TTC549 (cell line): ENCODE data around the gene MS4A7.

ENCODE experiments used
- FAIRE-seq: peaks from 2 replicates; lab custom pipeline; 2012; peaks lifted over from hg19 to GRCh38; lab: Jason Lieb, UNC

The MS4A7 gene

DNA sequence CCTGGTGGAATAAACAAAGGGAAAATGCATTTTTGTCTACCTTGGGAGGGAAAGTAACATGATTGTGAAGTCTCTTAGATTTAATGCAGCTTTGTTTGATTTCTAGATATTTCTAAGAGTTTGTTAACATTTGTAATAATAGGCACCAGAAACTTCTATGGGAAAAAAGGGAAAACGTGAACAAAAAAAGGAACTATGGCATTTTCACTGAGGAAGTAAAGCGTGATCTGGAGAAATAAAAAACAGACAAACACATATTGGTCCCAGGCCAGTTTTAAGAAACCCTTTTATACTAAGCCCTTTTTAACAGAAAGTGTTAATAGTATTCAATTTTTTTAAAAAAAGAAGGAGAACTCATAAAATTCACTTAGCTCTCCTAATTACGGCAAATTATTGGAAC is 6.9 kb upstream of the MS4A7 start:
- no peak for FAIRE-seq

DNA sequence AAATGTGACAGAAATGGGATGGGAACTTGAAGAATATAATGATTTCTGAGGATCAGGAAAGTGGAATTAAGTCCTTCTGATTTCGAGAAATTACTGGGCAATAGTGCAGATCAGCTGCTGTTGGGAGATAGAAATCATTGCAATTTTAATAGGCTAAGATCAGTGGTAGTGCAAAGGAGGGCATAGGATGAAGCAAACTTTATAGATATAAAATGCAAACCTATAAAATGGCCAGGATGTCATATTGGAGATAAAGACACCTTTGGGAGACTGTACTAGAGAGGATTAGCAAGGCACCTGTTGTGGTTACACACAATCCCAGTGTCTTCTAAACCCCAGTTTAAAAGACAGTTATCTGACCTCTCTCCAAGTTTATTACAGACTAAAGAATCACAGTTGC is 6.5 kb upstream of the MS4A7 start:
- FAIRE-seq, result no peak

DNA sequence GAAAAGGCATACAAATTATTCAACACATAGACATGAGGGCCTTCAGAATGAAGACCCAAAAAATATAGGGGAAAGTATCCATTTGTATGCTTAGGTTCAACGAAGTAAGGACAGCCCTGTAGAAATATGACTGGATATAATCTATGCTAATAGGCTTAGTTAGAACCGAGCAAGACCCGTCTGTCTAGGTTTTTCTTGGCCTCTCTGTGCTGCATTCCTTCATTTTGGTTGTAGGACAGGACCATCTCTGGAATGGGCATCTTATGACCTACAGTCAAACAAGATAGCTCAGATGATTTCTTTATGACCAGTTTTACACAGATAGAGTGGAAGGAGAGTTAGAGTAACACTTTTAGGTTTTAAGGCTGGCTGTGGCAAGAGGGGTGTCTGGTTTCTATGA is 5.6 kb upstream of the MS4A7 start:
- FAIRE-seq, result no peak

DNA sequence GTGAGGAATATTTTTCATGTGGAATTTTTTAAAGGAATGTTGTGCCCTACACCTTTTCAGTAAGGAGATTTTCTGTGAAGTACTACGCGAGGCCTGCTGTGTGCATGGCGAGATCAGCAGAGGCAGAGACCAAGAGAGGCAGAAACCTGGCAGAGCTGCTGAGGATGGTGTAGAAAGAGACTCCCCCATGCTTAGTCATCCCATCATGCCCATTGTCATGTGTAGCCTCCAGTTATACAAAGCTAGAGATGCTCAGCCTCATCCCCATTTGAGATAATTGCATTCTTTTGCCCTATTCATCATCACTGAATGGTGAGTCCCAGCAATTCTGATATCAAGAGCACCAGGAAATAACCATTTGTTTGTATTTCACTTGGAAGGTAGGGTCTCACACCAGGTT is 3.0 kb upstream of the MS4A7 start:
- FAIRE-seq, result no peak

DNA sequence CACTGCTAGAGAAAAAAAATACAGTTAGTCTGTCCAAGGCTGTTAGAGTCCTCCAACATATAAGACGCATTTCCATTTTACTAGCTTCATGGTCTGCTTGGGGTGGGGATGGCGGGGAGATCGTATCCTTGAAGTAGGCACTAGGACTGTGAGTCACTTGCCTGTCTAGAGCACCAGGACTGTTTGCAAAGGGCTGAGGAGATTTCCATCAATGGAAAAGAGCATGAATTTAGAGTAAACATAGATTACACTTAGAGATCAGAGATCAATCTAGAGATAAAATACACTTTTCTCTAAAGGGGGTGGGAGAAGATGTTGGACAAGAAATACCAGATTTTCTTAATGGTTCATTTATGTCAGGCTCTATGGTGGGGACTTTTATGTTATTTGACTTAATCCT is 1.7 kb upstream of the MS4A7 start:
- no peak for FAIRE-seq

DNA sequence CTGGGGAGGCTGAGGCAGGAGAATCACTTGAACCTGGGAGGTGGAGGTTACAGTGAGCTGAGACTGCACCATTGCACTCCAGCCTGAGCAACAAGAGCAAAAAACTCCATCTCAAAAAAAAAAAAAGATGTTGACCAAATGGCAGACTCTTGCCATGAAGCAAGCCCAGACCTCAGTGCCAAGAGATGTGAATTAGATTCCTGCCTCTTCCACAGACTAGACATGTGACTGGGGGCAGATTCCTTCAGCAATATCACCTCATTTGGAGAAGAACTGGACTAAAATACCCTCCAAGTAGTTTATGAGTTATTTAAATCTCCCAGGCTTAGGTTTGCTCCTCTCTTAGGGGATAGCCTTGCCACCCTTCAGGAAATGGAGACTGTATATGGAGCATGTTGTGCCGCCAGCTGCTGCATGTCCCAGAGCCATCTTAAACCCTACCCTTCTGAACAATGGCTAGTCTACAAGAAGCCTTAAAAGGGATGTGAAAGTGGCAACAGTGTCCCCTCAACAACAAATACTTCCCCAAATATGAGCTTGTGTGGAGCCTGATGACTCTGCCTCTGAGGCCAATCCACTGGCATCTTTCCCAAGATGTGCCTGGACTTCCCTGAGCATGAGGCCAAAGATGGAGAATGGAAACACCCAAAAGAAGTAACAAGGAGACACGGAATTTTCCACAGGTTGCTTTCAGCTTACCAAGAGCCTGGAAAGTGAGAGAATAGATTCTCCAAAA is 763 bp upstream of the MS4A7 start:
- FAIRE-seq, result no peak

DNA sequence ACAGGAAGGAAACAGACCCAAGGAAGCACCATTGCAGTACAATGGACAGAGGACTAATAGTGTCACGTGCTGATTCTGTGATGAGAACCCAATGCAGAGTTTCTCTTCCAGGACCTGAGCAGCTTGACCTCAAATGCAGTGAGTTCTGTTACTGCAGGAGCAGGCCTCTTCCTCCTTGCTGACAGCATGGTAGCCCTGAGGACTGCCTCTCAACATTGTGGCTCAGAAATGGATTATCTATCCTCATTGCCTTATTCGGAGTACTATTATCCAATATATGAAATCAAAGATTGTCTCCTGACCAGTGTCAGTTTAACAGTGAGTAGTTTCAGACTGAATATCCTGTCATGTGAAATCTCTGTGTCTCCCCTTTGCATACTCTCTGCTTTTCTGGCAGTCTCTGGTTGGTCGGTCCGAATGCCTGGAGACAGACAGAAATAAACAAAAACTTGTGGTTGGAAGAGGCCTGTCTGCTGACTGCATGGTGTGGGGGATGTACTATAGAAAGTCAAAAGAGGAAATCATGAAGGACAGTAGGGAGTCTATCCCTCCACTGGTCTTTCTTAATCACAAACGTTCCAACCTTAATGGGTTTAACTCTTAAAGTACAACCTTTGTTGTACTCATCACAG is 11.1 kb downstream of the MS4A7 start:
- no peak for FAIRE-seq

DNA sequence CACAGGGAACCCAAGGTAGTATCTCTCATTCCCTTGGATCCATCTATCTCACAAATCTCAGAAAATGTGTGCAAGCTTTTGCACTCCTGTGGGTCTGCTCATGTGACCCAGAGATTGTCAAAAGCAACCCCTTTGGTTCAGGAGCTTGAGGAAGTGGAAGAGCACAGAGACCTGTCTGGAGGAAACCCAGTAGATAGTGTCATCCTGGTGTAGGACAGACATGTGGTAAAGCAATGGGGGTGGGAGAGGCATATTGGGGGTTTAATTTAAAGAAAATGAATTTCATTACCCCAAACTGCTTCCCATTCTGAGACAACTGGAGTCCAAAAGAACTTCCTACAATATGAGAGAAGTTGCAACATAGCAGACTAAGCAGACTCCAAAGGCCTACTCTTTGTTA is 12.1 kb downstream of the MS4A7 start:
- FAIRE-seq, result no peak

DNA sequence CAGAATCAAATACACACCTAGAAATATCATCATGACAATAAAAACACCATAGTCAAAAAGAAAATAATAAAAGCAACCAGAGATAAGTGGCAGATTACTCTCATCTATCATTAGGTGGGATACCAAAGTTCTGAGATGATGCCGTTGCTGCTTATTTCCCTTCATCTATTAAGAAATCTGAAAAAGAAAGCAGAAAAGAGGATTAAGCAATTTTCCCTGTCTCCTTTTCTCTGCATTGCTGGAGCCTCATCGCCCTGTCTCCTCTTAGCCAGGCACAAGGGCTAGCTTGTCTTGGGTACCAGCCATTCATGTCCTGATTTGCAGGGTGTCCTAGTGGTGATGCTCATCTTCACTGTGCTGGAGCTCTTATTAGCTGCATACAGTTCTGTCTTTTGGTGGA is 14.0 kb downstream of the MS4A7 start:
- FAIRE-seq, result no peak

DNA sequence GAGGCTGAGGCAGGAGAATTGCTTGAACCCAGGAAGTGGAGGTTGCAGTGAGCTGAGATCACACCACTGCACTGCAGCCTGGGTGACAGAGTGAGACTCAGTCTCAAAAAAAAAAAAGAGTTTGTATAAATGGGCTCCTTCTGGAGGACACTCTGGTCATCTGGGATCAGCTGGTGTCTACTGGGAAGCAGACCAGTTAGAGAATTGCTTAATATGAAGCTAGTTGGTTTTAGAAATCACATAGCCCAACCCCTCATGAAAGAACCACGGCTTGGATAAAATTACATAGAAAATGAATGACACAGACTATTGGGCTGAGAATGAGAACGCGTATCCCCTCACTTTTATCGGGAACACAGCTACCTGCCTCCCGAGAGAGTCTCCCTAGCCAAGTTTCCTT is 14.7 kb downstream of the MS4A7 start:
- no peak for FAIRE-seq

DNA sequence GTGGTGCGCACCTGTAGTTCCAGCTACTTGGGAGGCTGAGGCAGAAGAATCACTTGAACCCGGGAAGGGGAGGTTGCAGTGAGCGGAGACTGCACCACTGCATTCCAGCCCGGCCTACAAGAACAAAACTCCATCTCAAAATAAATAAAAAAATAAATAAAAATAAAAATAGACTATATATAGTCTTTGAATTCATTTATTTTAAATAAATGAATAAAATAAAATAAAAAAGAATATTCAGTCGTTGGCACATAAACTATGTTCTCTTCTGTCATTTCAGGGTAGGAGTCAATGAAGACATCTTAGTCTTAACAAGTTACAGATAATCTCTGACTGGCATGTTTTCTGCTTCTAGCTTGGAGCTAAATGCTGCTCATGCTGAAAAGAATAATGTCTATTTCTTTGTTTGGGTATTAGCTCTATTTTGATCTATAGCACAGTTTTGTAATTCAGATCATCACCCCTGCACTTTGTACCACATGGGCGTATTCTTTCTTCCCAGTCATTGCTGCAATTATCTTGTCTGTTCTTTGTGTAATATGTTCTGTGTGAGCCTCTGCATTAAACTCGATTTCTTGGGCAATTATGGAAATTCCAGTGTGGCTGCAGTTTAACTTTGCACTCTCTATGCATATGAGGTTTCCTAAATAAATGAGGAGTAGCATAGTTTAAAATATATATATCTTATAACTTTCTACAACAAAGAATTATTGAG is 16.5 kb downstream of the MS4A7 start:
- FAIRE-seq, result no peak

DNA sequence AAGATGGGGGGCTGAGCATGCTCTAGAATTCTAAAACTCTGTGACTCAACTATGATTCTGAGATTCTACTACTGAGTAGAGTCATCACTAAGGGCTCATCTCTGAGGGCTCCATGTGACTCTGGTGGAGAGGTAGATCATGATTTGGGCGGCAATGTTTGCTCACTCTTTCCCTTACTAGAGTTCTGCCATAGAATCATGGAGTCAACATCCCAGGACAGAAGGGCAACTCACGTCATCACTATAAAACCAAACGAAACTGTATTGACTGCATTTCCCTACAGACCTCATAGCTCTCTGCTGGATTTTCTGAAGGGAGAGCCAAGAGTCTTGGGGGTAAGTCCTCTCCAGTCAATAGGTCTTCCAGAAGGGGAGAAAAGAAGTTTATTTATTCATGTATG is 18.1 kb downstream of the MS4A7 start, which contains the start of gene MS4A14:
Gene MS4A14, plus strand, starts transcription at position 78 of the 400 bp plus-strand sequence. Its CDS starts 120 bp downstream, at position 198.
- FAIRE-seq, result no peak

DNA sequence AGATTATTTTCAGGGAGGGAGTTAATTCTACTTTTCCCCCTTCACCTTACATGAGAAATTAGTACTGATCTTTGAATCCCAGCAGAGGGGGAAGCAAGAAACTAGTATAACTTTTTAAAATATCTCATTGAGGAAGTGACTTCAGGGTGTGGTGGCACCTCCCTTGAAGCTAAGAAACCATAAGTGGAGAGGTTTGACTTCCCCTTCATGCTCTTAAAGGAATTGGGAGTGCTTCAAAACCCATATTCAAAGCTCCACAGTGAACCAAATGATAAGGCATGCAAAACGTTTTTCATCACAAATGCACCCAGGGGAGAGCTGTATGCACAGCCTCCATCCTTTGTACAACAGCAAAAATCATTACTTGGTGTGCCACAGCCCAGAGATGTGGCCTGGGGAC is 18.5 kb downstream of the MS4A7 start:
- no peak for FAIRE-seq

DNA sequence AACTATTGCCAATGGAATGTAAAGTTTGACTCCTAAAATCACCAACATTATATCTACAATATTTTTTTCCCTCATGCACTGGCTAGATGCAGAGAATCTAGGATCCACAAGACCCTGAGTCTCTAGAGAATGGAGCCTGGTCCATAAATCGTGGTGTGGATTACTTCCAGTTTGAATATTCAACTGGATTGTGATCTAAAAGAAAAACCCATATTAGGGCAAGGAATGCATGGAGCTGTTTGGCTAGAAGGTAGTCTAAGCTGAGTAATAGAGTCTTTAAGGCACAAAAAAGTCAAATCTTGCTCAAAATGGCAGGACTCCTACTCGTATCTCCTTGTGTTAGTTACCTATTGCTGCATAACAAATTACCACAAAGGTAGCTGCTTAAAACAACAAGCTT is 41.7 kb downstream of the MS4A7 start:
- no peak for FAIRE-seq

DNA sequence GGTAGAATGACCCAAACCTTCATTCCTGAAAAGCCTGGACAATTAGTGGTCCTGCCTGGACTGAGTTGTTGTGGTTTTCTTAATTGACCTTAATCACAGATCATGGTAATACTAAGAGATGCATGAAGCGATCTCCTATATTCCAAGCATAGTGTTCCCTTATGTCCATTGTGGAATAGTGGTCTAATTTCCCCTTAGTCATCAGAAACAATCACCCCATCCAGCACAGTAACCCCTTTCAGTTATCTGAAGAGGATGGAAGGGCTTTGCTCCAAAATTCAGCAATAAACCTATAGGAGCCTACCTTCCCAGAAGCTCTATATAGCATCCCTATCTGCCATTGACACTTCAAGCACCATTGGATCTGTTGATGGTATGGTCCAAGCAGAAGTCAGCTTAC is 44.3 kb downstream of the MS4A7 start:
- no peak for FAIRE-seq

DNA sequence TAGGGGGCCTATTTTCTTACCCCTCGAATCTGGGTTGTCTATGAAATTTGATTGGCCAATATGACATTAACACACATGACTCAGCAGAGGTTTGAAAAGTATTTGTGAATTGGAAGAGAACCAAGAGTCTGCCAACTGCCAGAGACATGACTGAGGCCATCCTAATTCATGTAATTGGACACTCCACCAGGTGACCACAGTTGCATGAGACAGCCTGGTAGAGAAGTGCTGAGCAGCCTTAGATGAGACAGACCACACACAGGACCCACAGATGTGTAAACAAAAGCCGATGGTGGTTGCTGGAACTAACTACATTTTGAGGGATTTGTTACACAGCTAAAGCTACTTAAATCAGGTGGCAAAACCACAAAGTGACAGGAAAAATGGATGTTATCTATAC is 50.2 kb downstream of the MS4A7 start:
- FAIRE-seq, result no peak

DNA sequence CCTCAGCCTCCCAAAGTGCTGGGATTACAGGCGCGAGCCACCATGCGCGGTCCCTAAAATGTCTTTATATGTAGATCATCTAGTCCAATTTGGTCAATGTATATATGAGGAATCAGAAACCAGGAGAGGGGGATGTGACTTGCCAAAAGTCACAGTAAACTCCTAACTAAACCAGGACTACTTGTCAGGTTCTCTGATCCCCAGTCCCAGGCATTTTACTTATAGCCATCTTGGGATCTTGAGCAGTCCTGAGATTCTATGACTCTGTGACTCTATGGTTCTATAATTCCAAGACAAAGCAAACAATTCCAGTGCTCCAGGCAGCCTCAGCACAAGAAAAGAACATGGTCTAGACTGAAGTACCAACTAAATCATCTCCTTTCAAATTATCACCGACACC is 50.9 kb downstream of the MS4A7 start, which contains the start of gene MS4A5:
Gene MS4A5, plus strand, starts transcription at position 301 of the 400 bp plus-strand sequence. CDS start 103 bp downstream, outside the sequence.
- FAIRE-seq, result no peak

DNA sequence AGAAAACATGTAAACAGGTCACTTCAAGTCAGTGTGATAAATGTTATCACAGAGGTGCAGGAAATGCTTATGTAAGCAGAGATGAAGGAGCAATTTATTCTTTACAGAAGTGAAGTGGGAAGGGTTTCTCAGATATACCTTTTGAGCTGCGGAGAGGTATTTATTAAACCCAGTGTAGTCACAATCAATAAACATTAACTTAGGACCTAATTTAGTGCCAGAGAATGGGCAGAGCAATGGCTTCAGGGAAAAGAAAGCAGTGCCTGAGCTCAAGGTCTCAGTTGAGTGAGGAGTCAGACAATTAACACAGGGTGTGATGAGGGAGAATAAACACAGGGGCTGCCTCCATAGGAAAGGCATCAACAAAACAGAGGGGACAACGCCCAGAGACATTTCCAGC is 52.9 kb downstream of the MS4A7 start:
- no peak for FAIRE-seq

DNA sequence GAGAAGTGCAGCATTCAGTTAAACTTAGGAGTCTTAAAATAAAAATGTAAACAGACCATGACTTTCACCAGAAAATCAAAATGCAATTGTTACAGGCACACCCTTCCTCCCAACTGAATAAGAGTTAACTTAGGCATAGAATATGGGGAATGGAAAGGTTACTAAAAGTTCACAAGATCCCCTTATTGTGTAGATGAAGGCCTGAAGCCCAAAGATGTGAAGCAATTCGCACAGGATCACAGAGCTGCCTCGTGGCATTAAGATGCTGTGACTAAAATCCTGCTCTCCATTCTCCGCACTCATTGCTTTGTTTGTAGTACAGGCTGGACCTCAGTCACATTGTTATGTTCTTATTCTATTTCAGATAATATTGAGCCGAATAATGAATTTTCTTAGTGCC is 55.1 kb downstream of the MS4A7 start:
- FAIRE-seq, result no peak
